ENCODE data around the gene BCAN. TPM values are rescaled to one million over a fixed set of nuclear protein-coding genes. Genes with fewer than 3 reads are reported as not detected.
A peak's percentile ranks its signal among the peaks of the same experiment; 100 is the strongest.
"Not testable (repeated sequence)": the region's sequence is repeated elsewhere in the genome, so short reads cannot be mapped to it uniquely, and the experiment has no call there.

The BCAN gene
- total RNA-seq, 6 donors from 2014 or later: 0.11 to 0.13 TPM; not detected in 4

DNA sequence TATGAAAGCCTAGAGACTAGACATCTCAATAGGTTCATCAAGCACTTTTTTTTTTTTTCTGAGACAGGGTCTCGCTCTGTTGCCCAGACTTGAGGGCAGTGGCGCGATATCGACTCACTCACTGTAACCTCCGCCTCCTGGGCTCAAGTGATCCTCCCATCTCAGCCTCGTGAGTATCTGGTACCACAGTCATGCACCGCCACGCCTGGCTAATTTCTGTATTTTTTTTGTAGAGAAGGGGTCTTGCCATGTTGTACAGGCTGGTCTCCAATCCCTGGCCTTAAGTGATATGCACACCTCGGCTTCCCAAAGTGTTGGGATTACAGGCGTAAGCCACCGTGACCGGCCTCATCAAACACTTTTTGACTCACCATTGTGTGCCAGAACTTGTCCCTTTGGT lies 40.0 kb upstream of the BCAN start:
- Histone ChIP-seq H3K9me3 (no peaks in the 10 kb centered on the region), H3K27me3 (no peaks in the 10 kb centered on the region), H3K27ac (peak overlapping the region; percentile 51 to 73 (median 64)), H3K4me1 (peaks cover 13 to 24% (median 22%) of the 10 kb centered on the region in 4 donors), H3K36me3 (peaks cover 0 to 17% (median 6%) of the 10 kb centered on the region in 4 donors), H3K4me3 (peak overlapping the region; percentile 56 to 82 (median 68))
- ATAC-seq (ENCODE audit: low FRiP score in 2 of 2) (no peak), DNase-seq (no peak)
- TF ChIP-seq POLR2A (IDR thresholded peaks at IDR 0.05): no peak
- no peak for TF ChIP-seq EP300 (IDR thresholded peaks at IDR 0.05)
- TF ChIP-seq POLR2AphosphoS5 (IDR thresholded peaks at IDR 0.05): no peak
- TF ChIP-seq, protein P1, sequence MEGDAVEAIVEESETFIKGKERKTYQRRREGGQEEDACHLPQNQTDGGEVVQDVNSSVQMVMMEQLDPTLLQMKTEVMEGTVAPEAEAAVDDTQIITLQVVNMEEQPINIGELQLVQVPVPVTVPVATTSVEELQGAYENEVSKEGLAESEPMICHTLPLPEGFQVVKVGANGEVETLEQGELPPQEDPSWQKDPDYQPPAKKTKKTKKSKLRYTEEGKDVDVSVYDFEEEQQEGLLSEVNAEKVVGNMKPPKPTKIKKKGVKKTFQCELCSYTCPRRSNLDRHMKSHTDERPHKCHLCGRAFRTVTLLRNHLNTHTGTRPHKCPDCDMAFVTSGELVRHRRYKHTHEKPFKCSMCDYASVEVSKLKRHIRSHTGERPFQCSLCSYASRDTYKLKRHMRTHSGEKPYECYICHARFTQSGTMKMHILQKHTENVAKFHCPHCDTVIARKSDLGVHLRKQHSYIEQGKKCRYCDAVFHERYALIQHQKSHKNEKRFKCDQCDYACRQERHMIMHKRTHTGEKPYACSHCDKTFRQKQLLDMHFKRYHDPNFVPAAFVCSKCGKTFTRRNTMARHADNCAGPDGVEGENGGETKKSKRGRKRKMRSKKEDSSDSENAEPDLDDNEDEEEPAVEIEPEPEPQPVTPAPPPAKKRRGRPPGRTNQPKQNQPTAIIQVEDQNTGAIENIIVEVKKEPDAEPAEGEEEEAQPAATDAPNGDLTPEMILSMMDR (IDR thresholded peaks at IDR 0.05): no peak
- WGBS, 2 donors: 83% methylated on average over 12 of the region's 12 CpGs

DNA sequence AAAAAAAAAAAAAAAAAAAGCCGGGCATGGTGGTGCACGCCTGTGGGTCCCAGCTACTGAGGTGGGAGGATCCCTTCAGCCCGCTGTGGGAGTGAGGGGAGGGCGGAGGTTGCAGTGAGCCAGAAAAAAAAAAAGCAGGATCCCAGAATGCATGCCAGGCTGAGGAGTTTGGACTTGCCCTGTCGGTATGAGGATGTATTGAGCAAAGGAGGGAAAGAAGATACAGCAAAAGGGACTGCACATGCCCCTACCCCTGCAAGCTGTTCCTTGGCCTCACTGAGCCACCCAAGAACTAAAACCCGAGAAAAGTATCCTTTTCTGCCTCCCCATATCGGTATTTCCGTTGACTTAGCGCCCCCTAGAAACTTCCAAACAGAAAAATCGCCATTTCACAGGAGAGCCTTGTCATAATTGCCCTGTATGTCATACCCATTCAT lies 39.3 kb upstream of the BCAN start:
- no peak overlapping the region for H3K4me3 ChIP-seq
- no peaks in the 10 kb centered on the region for H3K27me3 ChIP-seq
- DNase-seq (no peak), ATAC-seq (ENCODE audit: low FRiP score in 2 of 2) (no peak)
- H3K9me3 ChIP-seq: no peaks in the 10 kb centered on the region
- H3K4me1 ChIP-seq: peaks cover 13 to 24% (median 22%) of the 10 kb centered on the region in 4 donors
- TF ChIP-seq, protein P1 (IDR thresholded peaks at IDR 0.05): peak in 2 of 6 experiments; percentile 16 to 21
- TF ChIP-seq POLR2A (IDR thresholded peaks at IDR 0.05): no peak
- no peak overlapping the region for H3K27ac ChIP-seq
- 48 to 49% methylated on average over 10 of the region's 10 CpGs for WGBS, 2 donors
- peaks cover 0 to 11% (median 5%) of the 10 kb centered on the region in 4 donors for H3K36me3 ChIP-seq

DNA sequence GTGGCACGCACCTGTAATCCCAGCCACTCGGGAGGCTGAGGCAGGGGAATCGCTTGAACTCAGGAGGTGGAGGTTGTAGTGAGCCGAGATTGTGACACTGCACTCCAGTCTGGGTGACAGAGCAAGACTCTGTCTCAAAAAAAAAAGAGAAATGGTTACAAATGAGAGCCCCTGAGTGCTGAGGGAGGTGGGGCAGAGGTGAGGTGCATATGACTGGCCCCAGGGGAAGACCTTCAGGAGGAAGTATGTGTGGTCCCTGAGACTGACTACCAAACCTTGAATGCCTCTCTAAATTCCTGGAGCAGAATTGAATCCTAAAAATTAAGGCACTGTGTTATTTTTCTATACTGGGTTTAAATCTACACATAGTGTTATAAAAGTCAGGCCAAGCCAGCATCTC lies 34.6 kb upstream of the BCAN start:
- not testable (repeated sequence) for DNase-seq; ATAC-seq (ENCODE audit: low FRiP score in 2 of 2); H3K9me3 ChIP-seq; H3K27ac ChIP-seq; H3K27me3 ChIP-seq; H3K4me1 ChIP-seq; H3K36me3 ChIP-seq; H3K4me3 ChIP-seq
- WGBS, 2 donors: 77 to 85% methylated on average over 4 of the region's 4 CpGs

DNA sequence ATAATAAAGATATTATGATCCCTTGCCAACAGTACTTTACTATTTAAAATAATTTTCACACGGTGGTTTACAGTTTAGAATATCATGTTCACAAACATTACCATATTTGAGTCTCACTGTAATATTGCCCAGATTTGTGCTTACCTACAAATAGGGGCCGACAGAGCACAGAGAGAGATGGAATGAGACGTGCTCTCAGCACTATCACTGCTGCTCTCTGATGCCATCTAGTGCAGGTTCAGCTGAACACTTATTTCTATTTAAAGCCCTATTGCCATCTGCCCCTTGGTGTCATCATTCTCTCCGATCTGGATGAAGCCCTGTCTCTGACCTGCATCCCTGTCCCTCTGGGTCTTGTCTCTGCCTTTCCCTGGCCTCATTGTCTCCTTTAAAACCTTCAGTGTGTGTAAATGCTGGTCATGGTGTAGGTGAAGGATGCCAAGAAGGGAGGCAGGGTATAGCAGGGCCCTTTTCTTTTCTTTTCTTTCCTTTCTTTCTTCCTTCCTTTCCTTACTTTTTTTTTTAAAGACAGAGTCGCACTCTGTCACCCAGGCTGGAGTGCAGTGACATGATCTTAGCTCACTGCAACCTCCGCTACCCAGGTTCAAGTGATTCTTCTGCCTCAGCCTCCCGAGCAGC lies 33.8 kb upstream of the BCAN start:
- Histone ChIP-seq H3K27ac (no peak overlapping the region), H3K4me3 (no peak overlapping the region), H3K27me3 (no peaks in the 10 kb centered on the region), H3K9me3 (no peaks in the 10 kb centered on the region), H3K4me1 (peaks cover 0 to 5% (median 0%) of the 10 kb centered on the region in 4 donors), H3K36me3 (no peaks in the 10 kb centered on the region)
- 32 to 37% methylated on average over 7 of the region's 7 CpGs for WGBS, 2 donors
- ATAC-seq (ENCODE audit: low FRiP score in 2 of 2) (peak; percentile 85 to 95), DNase-seq (peak in 1 of 2 donors; percentile 44)
- no peak for TF ChIP-seq POLR2AphosphoS5 (IDR thresholded peaks at IDR 0.05)
- TF ChIP-seq, protein P1 (IDR thresholded peaks at IDR 0.05): peak; percentile 61 to 85 (median 75)
- no peak for TF ChIP-seq EP300 (IDR thresholded peaks at IDR 0.05)
- no peak for TF ChIP-seq POLR2A (IDR thresholded peaks at IDR 0.05)

DNA sequence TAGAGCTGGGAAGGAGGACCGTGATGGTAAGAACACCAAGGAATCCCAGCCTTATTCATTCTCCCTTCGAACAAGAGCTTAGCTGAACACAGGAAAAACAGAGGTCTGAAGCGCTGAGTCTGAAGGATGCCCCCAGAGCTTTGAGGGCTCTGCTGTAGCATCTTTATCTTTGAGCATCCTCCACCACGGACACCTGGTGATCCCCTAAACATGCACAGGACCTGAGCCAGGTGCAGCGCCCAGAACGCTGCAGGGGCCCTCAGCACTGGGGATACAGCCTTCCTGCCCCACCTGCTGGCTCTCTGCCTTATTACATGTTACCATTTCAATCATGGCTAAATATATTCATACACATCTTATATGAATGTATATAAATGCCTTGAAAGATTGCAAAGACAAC lies 32.9 kb upstream of the BCAN start:
- H3K27ac ChIP-seq: no peak overlapping the region
- no peaks in the 10 kb centered on the region for H3K9me3 ChIP-seq
- DNase-seq (no peak), ATAC-seq (ENCODE audit: low FRiP score in 2 of 2) (peak in 1 of 2 donors; percentile 44)
- H3K27me3 ChIP-seq: no peaks in the 10 kb centered on the region
- H3K36me3 ChIP-seq: no peaks in the 10 kb centered on the region
- TF ChIP-seq, protein P1 (IDR thresholded peaks at IDR 0.05): peak in 4 of 6 experiments; percentile 18 to 42 (median 38)
- TF ChIP-seq POLR2A (IDR thresholded peaks at IDR 0.05): no peak
- no peak overlapping the region for H3K4me3 ChIP-seq
- WGBS, 2 donors: 37 to 42% methylated on average over 6 of the region's 6 CpGs
- peaks cover 0 to 5% (median 0%) of the 10 kb centered on the region in 4 donors for H3K4me1 ChIP-seq

DNA sequence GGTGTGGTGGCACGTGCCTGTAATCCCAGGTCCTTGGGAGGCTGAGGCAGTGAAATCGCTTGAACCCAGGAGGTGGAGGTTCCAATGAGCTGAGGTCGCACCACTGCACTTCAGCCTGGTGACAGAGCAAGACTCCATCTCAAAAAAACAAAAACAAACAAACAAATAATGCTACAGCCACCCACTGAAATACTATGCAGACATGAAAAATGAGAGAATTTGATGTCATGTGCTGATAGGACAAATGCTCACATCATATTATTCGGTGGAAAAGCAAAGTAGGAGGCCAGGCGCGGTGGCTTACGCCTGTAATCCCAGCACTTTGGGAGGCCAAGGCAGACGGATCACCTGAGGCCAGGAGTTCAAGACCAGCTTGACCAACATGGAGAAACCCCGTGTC lies 31.8 kb upstream of the BCAN start:
- not testable (repeated sequence) for H3K27ac ChIP-seq; H3K4me1 ChIP-seq; ATAC-seq (ENCODE audit: low FRiP score in 2 of 2); H3K9me3 ChIP-seq; H3K27me3 ChIP-seq; H3K4me3 ChIP-seq; DNase-seq; H3K36me3 ChIP-seq
- 93 to 94% methylated on average over 9 of the region's 9 CpGs for WGBS, 2 donors
